ENCODE data around the gene ANO5. TPM values are rescaled to one million over a fixed set of nuclear protein-coding genes. Genes with fewer than 3 reads are reported as not detected.

Gene ANO5
- total RNA-seq, 3 donors from 2014 or later (not counting 1 experiment from before 2014, with no cell fraction given) = 0.05 to 0.08 (median 0.05) TPM

- H3K9me3 ChIP-seq (ENCODE audit: control insufficient read depth, insufficient read depth, low read length) = no peaks in the 10 kb centered on the region
- H3K36me3 ChIP-seq (ENCODE audit: control insufficient read depth, insufficient read depth, low read length) = no peaks in the 10 kb centered on the region
- Mint-ChIP-seq H3K9me3 (peaks cover 5 to 6% of the 10 kb centered on the region in 2 donors), H3K36me3 (no peaks in the 10 kb centered on the region), H3K27me3 (ENCODE audit: low read depth in 2 of 2) (no peaks in the 10 kb centered on the region), H3K27ac (no peak overlapping the region), H3K4me3 (no peak overlapping the region), H3K4me1 (no peaks in the 10 kb centered on the region)
- no peak for TF ChIP-seq CTCF (IDR thresholded peaks at IDR 0.05)
- H3K27ac ChIP-seq (ENCODE audit: low read length) = no peak overlapping the region
- no peak overlapping the region for H3K4me3 ChIP-seq (ENCODE audit: low read length)
- DNase-seq (no peak), ATAC-seq (no peak)
- WGBS (ENCODE audit: insufficient coverage) = 91% methylated on average over 4 of the region's 4 CpGs
- H3K4me1 ChIP-seq (ENCODE audit: control insufficient read depth, insufficient read depth, low read length) = no peaks in the 10 kb centered on the region
- intact Hi-C loops (cut with micrococcal nuclease) = no loop called here
- no peaks in the 10 kb centered on the region for H3K27me3 ChIP-seq (ENCODE audit: control insufficient read depth, insufficient read depth, low read length)
These were observed 15.7 kb upstream of the ANO5 start for GRCh38 chr11:22177186-22177585.

- H3K27ac ChIP-seq (ENCODE audit: low read length) = no peak overlapping the region
- H3K27me3 Mint-ChIP-seq (ENCODE audit: low read depth in 2 of 2) = no peaks in the 10 kb centered on the region
- TF ChIP-seq CTCF (IDR thresholded peaks at IDR 0.05) = no peak
- H3K4me3 Mint-ChIP-seq = no peak overlapping the region
- H3K27ac Mint-ChIP-seq = no peak overlapping the region
- H3K4me3 ChIP-seq (ENCODE audit: low read length) = no peak overlapping the region
- ATAC-seq (no peak), DNase-seq (no peak)
- H3K36me3 ChIP-seq (ENCODE audit: control insufficient read depth, insufficient read depth, low read length) = no peaks in the 10 kb centered on the region
- no peaks in the 10 kb centered on the region for H3K36me3 Mint-ChIP-seq
- H3K4me1 ChIP-seq (ENCODE audit: control insufficient read depth, insufficient read depth, low read length) = no peaks in the 10 kb centered on the region
- intact Hi-C loops (cut with micrococcal nuclease) = no loop called here
- H3K27me3 ChIP-seq (ENCODE audit: control insufficient read depth, insufficient read depth, low read length) = no peaks in the 10 kb centered on the region
- no peaks in the 10 kb centered on the region for H3K9me3 ChIP-seq (ENCODE audit: control insufficient read depth, insufficient read depth, low read length)
- no peaks in the 10 kb centered on the region for H3K4me1 Mint-ChIP-seq
- peaks cover 5 to 6% of the 10 kb centered on the region in 2 donors for H3K9me3 Mint-ChIP-seq
These were observed 13.3 kb upstream of the ANO5 start for GRCh38 chr11:22179626-22180025.

GRCh38 chr11:22180131-22180530, 12.8 kb upstream of the ANO5 start:
- DNase-seq (no peak), ATAC-seq (no peak)
- no peaks in the 10 kb centered on the region for H3K36me3 ChIP-seq (ENCODE audit: control insufficient read depth, insufficient read depth, low read length)
- intact Hi-C loops (cut with micrococcal nuclease) = no loop called here
- WGBS (ENCODE audit: insufficient coverage) = 73% methylated on average over 2 of the region's 3 CpGs
- no peak overlapping the region for H3K4me3 Mint-ChIP-seq
- H3K27me3 ChIP-seq (ENCODE audit: control insufficient read depth, insufficient read depth, low read length) = no peaks in the 10 kb centered on the region
- H3K4me3 ChIP-seq (ENCODE audit: low read length) = no peak overlapping the region
- TF ChIP-seq CTCF (IDR thresholded peaks at IDR 0.05) = no peak
- no peaks in the 10 kb centered on the region for H3K36me3 Mint-ChIP-seq
- H3K9me3 ChIP-seq (ENCODE audit: control insufficient read depth, insufficient read depth, low read length) = no peaks in the 10 kb centered on the region
- no peaks in the 10 kb centered on the region for H3K4me1 Mint-ChIP-seq
- H3K27ac Mint-ChIP-seq = no peak overlapping the region
- H3K4me1 ChIP-seq (ENCODE audit: control insufficient read depth, insufficient read depth, low read length) = no peaks in the 10 kb centered on the region
- H3K27me3 Mint-ChIP-seq (ENCODE audit: low read depth in 2 of 2) = no peaks in the 10 kb centered on the region
- no peak overlapping the region for H3K27ac ChIP-seq (ENCODE audit: low read length)
- H3K9me3 Mint-ChIP-seq = peaks cover 5 to 6% of the 10 kb centered on the region in 2 donors

GRCh38 chr11:22189660-22190059, 3.2 kb upstream of the ANO5 start:
- Mint-ChIP-seq H3K36me3 (no peaks in the 10 kb centered on the region), H3K9me3 (peaks cover 0 to 4% of the 10 kb centered on the region in 2 donors), H3K4me3 (no peak overlapping the region), H3K27me3 (ENCODE audit: low read depth in 2 of 2) (peaks cover 21 to 22% of the 10 kb centered on the region in 2 donors), H3K27ac (no peak overlapping the region), H3K4me1 (peaks cover 9% of the 10 kb centered on the region in 2 donors)
- Histone ChIP-seq H3K9me3 (ENCODE audit: control insufficient read depth, insufficient read depth, low read length) (no peaks in the 10 kb centered on the region), H3K27ac (ENCODE audit: low read length) (no peak overlapping the region), H3K27me3 (ENCODE audit: control insufficient read depth, insufficient read depth, low read length) (peaks cover 10% of the 10 kb centered on the region), H3K4me1 (ENCODE audit: control insufficient read depth, insufficient read depth, low read length) (peaks cover 9% of the 10 kb centered on the region), H3K36me3 (ENCODE audit: control insufficient read depth, insufficient read depth, low read length) (no peaks in the 10 kb centered on the region), H3K4me3 (ENCODE audit: low read length) (no peak overlapping the region)
- ATAC-seq = no peak
- no peak for DNase-seq
- WGBS (ENCODE audit: insufficient coverage) = 100% methylated on average over 1 of the region's 2 CpGs
- no peak for TF ChIP-seq CTCF (IDR thresholded peaks at IDR 0.05)
- intact Hi-C loops (cut with micrococcal nuclease) = no loop called here

Data from natural killer cell (primary cell).